GM11168 (cell line): ENCODE data around the gene UBL4B.

Experiments used
- in situ Hi-C: fragments of 300-500 bp; cut with MboI; formaldehyde crosslinking; loops from one replicate; pipeline ENCODE4 v1.12.0; 2022; ENCODE audit warnings: low sequenced_read_pairs; ENCODE audit not compliant: unreplicated experiment

The UBL4B gene

DNA sequence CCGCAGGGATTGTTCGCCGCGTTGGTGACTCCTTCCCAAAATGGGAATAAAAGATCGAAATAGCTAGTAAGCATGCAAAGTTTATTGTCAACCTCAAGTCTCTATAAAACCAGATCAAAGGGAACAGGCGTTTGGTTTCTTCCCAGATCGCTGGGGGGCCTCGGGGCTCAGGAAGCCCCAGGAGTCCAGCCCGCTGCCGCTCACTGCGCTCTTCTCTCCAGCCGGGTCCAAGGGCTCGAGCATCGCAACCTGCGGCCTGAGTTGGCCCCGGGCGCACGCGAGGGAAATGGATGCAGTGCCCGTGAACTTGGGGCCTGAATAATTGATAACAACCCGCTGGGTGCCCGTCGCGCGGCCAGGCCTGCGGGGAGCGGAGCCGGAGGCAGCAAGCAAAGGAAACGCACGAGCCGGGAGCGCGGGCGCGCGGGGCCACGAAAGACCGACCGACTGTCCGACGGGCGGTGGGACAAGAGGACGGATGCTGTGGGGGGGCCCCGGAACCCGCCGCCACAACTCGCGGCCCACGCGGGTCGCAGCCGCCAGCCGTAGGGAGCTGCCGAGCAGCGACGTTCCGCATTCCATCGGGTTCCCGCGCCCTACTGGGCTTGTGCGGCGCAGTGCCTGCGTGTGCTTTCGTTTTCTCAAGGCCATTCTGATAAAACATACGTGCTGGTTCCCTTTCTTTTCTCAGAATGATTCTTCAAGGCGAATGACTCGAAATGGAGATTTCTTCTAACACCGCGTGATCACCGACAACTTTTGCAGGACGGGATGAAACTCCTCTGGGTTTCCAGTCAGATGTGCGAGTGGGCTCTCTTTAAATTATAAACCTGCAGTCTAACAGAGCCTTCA is 27.8 kb upstream of the UBL4B start:
- in situ Hi-C loops: no loop called here

DNA sequence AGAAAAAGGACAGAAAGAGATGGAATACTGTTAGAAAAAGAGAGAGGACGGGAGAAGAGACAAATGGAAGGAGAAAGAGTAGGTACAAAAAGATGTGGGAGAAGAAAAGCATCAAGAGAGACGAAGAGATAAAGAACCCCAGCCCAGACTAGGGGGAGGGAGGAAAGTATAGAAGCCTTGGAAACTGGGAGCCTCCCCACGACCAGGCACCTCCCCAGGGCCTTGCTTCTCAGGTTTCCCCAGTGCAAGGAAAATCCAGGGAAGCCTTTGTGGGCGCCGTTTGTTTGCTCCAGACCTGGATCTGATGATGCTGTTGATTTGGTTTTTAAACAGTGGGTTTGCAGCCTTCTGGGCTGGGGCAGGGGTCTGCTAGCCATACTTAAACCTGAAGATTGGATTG is 26.6 kb upstream of the UBL4B start:
- in situ Hi-C loops: no loop called here

DNA sequence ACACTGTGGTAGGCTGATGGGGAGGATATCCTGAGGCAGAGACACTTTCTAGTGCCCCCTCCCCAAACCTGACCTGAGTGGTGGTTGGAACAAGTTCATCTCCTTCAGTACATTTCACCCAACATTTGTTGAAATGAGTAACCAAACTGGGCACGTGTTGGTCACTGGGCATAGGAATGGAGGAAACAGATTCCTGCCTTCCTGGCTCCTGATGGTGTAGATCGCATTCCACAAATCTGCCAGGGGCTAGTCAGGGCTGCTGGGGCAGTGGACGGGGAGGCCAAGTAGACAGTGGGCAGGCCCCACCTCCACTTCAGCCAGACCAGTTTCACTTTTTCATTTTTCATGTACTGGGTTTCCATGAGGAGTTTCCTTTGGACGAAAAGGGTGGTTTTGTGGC is 25.3 kb upstream of the UBL4B start:
- in situ Hi-C loops: no loop called here

DNA sequence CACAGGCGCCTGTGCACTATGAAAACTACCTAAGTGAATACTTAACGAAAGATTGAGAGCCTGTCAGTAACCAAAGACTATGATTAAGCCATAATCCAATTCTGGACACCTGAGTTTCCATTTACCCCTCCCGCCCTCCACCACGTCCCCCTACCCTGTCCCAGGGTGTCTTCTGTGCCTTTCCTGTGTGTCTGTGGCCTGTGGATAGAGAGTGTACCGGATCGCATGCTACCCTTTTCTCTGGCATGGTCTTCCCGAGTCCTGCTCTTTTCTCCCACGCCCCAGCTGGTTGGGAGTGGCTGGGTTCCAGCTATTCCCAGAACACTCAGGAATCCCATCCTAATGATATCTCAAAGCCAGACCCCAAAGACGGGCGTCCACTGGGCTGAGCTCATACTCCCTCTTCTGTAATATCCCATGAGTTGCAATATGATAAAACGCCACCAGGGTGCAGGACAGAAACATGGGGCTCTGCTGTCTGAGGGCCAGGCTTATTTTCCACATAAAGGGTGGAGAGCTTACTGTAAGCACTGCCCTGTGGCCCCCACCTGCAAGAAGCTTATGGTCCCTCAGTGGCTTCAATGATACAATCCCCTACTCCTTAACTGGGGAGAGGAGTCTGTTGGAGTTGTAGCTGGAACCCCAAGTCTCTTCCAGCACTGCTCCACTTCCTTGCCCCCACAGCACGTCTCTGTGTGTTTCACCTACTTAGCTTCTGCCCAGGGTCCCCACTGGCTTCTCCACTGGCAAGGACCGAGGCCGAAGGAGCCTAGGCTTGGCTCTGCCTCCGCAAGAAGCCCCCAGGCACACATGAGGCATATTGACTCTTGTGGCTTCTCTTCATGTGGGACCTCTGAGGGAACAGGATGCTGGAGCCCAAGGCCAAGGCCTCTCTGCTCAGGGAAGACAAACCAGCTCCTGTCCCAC is 24.2 kb upstream of the UBL4B start:
- in situ Hi-C loops: no loop called here

DNA sequence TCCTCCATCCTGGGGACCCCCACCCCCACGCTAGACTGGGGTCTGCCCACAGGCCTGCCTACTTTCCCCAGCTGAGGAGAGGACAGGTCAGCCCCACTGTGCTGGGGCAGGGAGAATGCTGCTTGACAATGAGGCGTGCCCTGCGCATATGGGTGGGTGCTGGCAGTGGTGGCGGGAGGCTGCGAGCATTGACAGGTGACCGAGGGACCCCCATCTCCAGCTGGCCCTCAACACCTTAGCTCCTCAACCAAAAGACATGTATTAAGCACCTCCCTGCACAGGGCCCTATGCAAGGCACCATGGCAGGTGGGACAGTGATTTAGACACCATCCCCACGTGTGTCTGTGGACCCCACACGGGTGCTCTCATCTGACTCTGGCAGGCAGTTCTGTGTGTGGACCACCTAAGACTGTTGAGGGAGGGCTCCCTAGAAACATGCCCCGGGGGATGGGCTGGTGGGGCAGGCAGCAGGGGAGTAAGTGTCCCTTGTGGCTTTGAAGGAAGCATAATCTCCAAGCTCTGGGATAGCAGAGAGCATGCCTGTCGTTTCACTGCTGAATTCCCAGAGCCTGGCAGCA is 23.4 kb upstream of the UBL4B start:
- in situ Hi-C loops: no loop called here

DNA sequence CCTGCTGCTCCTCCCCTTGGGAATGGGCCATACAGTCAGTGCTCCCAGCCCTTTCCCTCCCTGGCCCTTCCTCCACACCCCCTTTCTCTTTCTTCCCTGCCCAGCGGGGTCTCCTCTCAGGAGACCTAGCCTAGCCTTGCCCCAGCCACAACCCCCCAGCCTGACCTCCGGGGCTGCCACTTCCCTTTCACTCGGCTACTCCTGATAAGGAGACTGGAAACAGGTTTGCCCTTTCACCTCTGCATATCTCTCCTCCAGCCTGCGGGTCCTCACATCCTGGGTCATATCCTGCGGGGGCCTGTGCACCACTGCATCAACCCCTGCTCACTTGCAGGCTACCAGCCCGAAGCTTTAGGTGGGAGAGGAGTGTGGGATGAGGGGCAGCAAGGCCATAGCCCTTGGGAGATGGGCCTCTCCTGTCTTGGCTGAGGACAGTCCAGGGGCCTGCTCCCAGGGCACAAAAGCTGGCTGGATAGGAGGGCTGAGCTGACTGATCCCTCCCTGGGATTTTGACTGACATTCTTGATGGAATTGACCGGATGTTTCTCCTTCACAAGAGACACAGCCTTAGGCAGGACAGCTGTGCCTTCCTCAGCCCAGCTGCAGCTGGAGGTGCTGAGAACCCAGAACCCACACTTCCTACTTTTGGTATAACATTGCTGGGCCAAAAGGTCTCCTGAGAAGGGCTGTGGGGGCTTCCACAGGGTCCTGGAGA is 22.5 kb upstream of the UBL4B start:
- in situ Hi-C loops: no loop called here

DNA sequence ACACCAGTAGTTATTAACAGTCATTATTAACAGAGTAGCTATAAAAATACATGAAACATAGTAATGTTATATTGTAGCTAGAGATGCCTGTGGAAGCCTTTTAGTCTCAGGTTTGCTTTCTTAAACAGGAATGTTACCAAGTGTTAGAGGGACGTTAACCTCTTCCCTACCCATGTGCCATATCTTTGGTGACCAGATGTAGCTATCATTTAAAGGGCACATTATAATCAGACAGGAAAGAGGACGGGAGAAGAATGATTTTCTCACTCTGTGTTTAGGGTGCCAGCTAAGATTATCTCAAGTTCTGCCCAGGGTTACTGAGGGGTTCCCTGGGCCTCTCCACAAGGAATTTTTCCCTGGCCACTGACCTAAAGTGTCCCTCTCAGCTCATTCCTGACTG is 20.9 kb upstream of the UBL4B start:
- in situ Hi-C loops: no loop called here

DNA sequence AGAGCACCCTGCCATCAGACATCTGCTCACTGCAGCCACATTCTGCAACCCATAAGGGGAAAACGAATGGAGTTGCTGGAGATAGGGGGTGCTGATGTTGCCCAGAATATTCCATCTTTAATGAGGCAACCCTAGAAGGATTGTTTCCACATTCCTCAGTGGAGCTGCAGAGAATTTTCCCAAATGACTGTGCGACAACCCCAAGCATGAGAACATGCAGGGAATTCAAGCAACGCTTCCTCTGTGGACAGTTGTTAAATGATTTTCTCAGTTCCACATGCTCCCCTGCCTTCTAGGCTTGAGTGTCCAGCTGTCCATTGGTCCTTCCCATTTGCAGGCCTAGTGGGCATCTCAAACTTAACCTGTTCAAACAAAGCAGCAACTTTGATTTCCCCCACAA is 20.5 kb upstream of the UBL4B start:
- in situ Hi-C loops: no loop called here

DNA sequence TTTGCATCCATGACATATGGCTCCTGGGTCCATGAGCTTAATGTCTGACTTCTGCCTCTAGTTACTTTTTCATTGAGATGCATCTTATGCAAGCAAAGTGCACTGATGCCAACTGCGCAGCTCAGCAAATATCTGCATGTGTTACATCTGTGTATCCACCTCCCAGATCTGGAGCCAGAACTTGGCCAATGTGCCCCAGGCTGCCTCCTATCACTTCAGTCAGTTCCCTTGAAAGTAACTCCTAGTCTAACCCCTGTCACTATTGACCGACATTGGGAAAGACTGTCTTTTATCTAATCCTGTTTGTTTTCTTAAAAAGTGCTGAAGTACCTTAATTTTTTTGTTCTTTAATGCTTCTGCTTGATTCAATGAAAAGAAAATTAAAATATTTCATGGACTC is 19.3 kb upstream of the UBL4B start:
- in situ Hi-C loops: no loop called here

DNA sequence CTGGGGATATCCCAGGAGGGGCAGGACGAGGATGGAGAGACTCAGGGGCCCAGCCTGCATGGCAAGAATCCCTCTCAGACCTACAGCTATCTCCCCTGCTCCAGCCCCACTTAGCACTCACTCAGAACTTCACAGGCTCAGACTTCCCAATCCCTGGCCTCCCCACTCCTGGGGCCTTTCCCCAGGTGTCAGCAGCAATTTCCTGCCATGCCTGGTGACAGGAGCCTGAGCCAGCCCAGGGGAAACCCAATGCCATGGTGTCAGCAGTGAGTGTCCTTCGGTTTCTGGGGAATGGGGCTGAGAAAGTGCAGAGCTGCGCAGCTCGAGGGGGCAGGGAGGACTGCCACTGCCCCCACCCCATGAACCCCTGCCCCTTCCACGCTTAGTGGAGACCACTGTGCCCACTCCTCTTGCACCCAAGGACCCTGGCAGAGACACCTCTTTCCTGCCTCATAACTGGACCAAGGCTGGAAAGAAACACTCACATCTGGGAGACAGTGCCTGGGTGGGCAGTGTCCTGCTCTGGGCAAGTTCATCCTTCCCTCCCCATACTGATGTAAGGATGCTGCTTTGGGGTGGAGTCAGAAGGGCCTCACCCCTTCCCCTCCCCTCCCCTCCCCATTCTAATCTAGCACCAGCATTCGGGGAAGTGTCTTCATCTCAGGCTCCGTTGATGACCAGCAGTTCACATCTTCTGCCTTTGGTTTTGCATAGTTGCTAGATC is 17.1 kb upstream of the UBL4B start:
- in situ Hi-C loops: no loop called here

DNA sequence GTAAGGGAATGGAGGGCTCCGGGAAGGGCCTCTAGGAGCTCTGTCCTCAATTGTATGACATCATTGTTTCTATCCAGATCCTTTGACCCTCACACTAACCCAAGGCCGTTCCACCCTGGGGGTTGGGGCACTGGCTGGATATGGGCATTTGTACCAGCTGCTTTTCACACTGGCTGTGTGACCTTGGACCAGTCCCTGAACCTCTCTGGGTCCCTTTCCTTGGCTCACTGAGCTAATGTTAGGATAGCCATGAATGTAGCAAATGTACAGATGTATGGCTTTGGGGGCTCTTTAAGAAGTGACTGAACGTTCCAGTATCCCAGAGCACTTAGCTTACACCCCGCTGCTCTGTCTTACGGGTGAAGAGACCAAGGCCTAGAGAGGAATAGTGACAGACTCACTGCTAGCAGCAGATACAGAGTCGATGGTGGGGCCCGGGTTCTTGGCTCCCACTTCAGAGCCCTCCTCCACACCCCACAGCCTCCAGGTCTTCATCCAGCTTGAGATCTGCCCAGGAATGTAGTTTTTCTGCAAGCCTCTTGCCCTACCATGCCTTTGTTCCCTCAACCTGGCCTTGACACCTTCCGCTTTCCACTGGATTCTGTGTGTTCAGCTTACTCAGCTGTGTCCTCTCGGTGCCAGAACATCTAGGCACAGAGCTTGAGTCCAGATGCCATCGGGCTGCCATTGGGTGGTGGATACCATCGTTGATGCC is 14.6 kb upstream of the UBL4B start:
- in situ Hi-C loops: no loop called here

DNA sequence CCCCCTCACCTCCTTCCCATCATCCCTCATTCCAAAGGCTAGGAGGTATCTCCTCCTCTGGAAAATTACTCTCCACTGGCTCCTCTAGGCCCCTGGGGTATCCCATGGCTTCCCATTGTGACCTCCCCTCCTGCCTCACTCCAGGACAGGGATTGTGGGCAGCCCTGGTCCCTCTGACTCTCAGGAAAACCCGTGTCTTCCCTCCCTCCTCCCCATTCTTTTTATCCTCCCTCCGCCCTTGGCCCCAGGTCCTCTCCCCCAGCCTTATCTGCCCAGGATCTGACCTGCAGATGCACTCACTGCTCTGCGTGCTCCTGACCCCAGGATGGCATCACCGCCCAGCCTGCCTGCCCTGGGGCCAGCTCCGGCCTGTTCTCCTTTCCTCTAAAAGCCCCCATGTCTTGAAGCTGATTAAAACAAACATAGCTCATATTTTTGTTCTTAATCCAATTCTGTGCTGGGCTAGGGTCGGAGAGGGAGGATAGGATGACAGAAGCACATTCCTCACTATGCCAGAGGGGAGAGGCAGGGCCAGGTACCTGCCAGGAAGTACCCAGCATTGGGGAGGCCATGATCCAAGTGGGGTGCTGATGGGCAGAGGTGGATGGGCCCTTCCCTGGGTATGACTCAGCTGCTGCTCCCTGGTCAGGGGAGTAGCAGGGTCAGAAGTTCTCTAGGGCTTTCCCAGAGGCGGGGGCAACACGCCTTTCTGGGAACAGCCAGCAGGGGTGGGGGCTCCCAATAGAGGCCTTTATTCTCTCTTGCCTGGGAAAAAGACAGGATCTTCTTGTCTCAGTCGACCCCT is 13.8 kb upstream of the UBL4B start:
- in situ Hi-C loops: no loop called here

DNA sequence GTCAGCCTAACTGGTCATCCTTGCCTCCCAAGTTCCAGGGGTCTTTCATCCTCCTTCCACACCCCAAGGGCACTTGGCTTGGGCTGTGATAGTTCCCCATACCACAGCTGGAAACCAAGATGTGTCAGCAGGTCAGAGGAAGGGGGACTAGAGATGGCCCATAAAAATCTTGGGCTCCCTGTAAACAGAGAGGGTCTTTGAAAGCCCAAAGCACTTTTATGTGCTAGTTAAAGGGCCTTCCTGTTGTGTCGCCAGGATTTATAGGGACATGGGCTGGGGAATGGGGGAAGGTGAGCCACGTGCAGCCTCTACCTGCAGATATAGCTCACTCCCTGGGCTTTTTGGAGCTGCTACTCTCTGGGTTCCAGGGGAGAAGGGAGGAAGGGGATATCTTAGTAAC is 11.9 kb upstream of the UBL4B start:
- in situ Hi-C loops: no loop called here

DNA sequence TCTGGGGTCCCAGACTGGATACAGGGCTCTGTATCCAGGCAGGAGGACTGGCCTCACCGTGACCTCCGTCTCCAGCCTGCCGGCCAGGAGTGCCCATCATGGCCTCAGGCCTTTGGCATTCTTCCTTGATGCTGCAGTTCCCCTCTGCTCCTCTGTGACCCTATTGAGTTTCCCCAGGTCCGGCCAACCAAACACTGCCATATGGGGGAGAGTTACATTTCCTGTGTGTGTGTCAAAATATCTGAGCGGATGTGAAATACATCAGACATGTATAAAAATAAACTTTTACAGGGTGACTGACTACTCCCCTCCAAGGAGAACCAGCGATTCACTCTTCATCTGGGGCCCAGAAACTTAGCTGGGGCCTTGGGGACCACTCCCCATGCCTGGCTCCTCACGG is 10.2 kb upstream of the UBL4B start:
- in situ Hi-C loops: no loop called here

DNA sequence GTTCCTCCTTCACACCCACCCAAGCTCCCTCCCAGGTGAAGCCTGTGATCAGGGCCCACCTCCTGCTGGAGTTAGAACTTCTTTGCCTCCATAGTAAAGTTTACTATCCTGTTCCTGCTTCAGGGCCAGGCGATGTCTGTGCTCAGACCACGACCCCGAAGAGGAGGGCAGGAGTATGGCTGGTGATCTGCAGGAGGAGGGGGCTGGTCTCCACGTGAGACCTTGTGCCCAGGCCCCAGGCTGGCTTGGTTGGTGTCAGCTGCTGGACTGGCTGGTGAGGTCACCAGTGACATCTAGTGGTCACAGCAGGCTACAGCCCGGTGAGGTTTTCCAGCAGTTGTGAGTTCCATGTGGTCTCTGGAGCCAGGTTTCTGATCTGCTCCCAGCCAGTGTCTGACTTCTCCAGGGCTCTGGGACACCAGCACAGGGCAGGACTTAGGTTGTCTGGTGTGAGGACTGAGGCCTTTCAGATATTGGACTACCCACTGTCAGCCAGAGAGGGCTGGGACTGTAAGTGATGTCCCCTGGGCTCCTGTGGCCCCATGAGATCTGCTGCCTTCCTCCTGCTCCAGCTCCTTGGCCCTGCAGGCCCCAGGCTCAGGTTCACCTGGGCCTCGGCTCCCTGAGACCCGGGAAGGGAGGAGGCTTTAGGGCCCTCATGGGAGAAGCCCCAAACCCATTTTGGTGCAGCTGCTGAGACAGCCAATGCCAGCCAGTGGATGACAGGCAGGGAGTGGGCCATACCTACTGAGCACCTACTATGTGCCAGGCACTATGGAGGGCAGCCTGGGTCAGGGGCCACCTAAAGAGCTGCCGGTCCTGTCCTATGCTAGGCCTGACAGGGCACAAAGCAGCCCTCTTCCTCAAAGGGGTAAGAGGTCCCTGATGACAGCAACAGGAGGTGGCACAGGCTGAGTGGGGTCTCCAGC is 6.0 kb upstream of the UBL4B start:
- in situ Hi-C loops: no loop called here

DNA sequence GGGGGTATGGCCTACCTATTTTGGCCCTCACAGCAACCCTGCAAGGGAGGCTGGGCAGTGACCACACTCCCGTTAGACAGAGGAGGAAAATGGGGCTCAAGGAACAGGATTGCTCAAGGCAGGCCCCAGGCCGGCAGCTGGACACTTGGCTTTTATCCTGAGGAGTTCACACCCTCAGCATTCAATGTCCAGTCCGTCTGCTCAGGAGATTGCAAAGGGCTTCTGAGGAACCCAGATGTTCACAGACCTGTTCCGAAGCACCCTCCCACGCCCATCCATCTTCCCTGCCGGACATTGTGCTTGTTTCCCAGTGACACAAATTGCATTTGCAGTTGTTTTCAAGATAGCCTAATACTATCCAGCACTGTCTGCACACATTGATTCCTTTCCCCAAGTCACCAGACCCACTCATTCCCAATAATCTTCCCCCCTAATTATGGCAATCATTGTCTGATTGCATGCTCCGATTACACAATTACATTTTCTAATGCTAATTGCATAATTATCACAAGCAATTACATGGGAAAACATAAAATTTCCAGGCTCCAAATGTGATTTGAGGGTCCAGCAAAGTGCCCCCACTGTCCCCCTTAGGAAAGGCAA is 4.3 kb upstream of the UBL4B start:
- in situ Hi-C loops: no loop called here

DNA sequence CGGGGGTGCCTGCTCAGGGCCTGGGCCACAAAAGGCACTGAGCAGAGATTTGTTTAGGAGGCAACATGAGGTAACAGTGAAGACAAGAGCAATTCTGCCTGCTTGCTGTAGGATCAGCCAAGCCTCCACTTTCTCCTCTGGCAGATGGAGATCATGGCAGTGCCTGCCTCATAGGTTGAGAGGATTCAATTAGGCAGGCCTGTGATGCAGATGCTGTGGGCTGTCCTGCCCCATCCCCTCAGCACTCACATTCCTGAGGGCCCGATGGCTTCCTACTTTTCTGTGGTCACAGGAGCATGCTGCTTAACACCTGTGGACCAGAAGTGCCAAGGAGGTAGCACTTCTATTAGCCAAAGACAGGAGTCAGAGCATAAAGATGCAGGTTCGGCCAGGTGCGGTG is 1.2 kb upstream of the UBL4B start:
- in situ Hi-C loops: no loop called here
